Thoracic aorta (tissue), 2 donors: ENCODE results near the gene SDF2L1. TPM values are rescaled to one million over a fixed set of nuclear protein-coding genes. Genes with fewer than 3 reads are reported as not detected.

Source experiments
- ATAC-seq: fragments of 150-250 bp; one replicate; pipeline ENCODE4 v1.8.0; 2017; ENCODE audit warnings: low read depth; ENCODE audit not compliant: insufficient number of reproducible peaks, low FRiP score
- DNase-seq: peaks from one replicate; pipeline ENCODE4 v3.0.0-alpha.2; 2020; ENCODE audit warnings: low spot score
- H3K27ac ChIP-seq, 2 donors: fragments of 200-600 bp; sonication (generic); 1 replicate in 1 of 2; 2 replicates in 1 of 2; pipeline ENCODE4 v1.5.1; 2016; ENCODE audit warnings: mild to moderate bottlenecking in 2 of 2, moderate library complexity in 2 of 2
- H3K27me3 ChIP-seq: fragments of 200-600 bp; sonication (generic); replicated peaks from 2 replicates; pipeline ENCODE4 v1.6.0; 2016; ENCODE audit warnings: mild to moderate bottlenecking; ENCODE audit not compliant: insufficient read depth
- H3K36me3 ChIP-seq: fragments of 200-600 bp; sonication (generic); one replicate; pipeline ENCODE4 v1.5.1; 2016
- H3K4me1 ChIP-seq, 2 donors: fragments of 200-600 bp; sonication (generic); 1 replicate in 1 of 2; 2 replicates in 1 of 2; pipeline versions ENCODE4 v1.5.1 to v1.6.0; 2016; ENCODE audit warnings: low read depth in 2 of 2, mild to moderate bottlenecking in 1 of 2; ENCODE audit not compliant: control insufficient read depth in 1 of 2
- H3K4me3 ChIP-seq: fragments of 200-600 bp; sonication (generic); 2 replicates; pipeline ENCODE4 v1.5.1; 2016; ENCODE audit warnings: mild to moderate bottlenecking
- H3K9me3 ChIP-seq: fragments of 200-600 bp; sonication (generic); 2 replicates; pipeline ENCODE4 v1.5.1; 2016
- CTCF ChIP-seq: fragments of 200-600 bp; sonication (generic); IDR thresholded peaks from one replicate; pipeline ENCODE4 v1.5.1; 2019; ENCODE audit warnings: antibody characterized with exemption
- total RNA-seq, 2 donors: library from RNA; depleted of rRNA; stranded (reverse); fragments of >200 nt; gene quantifications; one replicate each; pipeline versions ENCODE4 v1.1.0 to v1.2.3, GENCODE V29; 2016

The SDF2L1 gene
- total RNA-seq, 2 donors from 2014 or later = 40.9 to 54.0 TPM

- H3K4me3 ChIP-seq = no peak overlapping the region
- DNase-seq (no peak), ATAC-seq (no peak)
- H3K27ac ChIP-seq = no peak overlapping the region
- no peaks in the 10 kb centered on the region for H3K27me3 ChIP-seq
- no peaks in the 10 kb centered on the region for H3K9me3 ChIP-seq
- TF ChIP-seq CTCF = no peak
- H3K36me3 ChIP-seq = no peaks in the 10 kb centered on the region
- peaks cover 6 to 14% of the 10 kb centered on the region in 2 donors for H3K4me1 ChIP-seq
Measured at GRCh38 chr22:21650280-21650679, 8.2 kb downstream of the SDF2L1 start.

GRCh38 chr22:21650823-21651520 is 8.9 kb downstream of the SDF2L1 start:
- Histone ChIP-seq H3K9me3 (no peaks in the 10 kb centered on the region), H3K4me1 (peaks cover 6 to 14% of the 10 kb centered on the region in 2 donors), H3K27ac (no peak overlapping the region), H3K4me3 (peak overlapping the region; percentile 97), H3K27me3 (no peaks in the 10 kb centered on the region), H3K36me3 (no peaks in the 10 kb centered on the region)
- ATAC-seq = no peak
- DNase-seq = no peak
- TF ChIP-seq CTCF = no peak

- Histone ChIP-seq H3K4me3 (peak overlapping the region; percentile 97), H3K36me3 (no peaks in the 10 kb centered on the region), H3K4me1 (peaks cover 6 to 14% of the 10 kb centered on the region in 2 donors), H3K9me3 (no peaks in the 10 kb centered on the region), H3K27me3 (no peaks in the 10 kb centered on the region), H3K27ac (no peak overlapping the region)
- DNase-seq (no peak), ATAC-seq (no peak)
- TF ChIP-seq CTCF = no peak
Measured at GRCh38 chr22:21651521-21652009, 9.5 kb downstream of the SDF2L1 start.

- H3K27ac ChIP-seq = no peak overlapping the region
- H3K9me3 ChIP-seq = no peaks in the 10 kb centered on the region
- no peak for TF ChIP-seq CTCF
- no peaks in the 10 kb centered on the region for H3K36me3 ChIP-seq
- H3K4me3 ChIP-seq = peak overlapping the region; percentile 97
- DNase-seq (no peak), ATAC-seq (peak; percentile 79)
- peaks cover 6 to 14% of the 10 kb centered on the region in 2 donors for H3K4me1 ChIP-seq
- H3K27me3 ChIP-seq = no peaks in the 10 kb centered on the region
Measured at GRCh38 chr22:21652010-21652546, 10.0 kb downstream of the SDF2L1 start.

GRCh38 chr22:21652547-21653545 is 10.7 kb downstream of the SDF2L1 start:
- peak overlapping the region; percentile 97 for H3K4me3 ChIP-seq
- no peak for TF ChIP-seq CTCF
- H3K9me3 ChIP-seq = no peaks in the 10 kb centered on the region
- H3K36me3 ChIP-seq = no peaks in the 10 kb centered on the region
- no peak overlapping the region for H3K27ac ChIP-seq
- H3K4me1 ChIP-seq = peaks cover 6 to 21% of the 10 kb centered on the region in 2 donors
- DNase-seq = no peak
- no peaks in the 10 kb centered on the region for H3K27me3 ChIP-seq
- no peak for ATAC-seq
